K562 (cell line): ENCODE data around the gene COX14. TPM values are rescaled to one million over a fixed set of nuclear protein-coding genes. Genes with fewer than 3 reads are reported as not detected.
A peak's percentile ranks its signal among the peaks of the same experiment; 100 is the strongest.

ENCODE experiments used
- ATAC-seq: fragments of 200-7000 bp; cut with Tn5 transposase; 3 replicates; pipeline ENCODE4 v1.9.1; 2020; ENCODE audit warnings: moderate library complexity
- BruUV-seq: library from RNA; stranded (reverse); fragments of 400-500 nt; replicated peaks from 2 replicates; lab custom pipeline; 2021; lab: Mats Ljungman, UMichigan
- CTCF ChIA-PET: fragments of 300-600 bp; formaldehyde crosslinking; extraction: SDS; loops from one replicate; lab custom pipeline; 2021; ENCODE audit warnings: low intra/inter-chr PET ratio; lab: Yijun Ruan, JAX
- POLR2A ChIA-PET: fragments of 300-600, 350-650 bp; sonication (Branson Sonifier 250); formaldehyde crosslinking; extraction: SDS; loops from one replicate; lab custom pipeline; 2021; ENCODE audit warnings: antibody characterized with exemption, inconsistent platforms; lab: Yijun Ruan, JAX
- DNase-seq, 4 experiments: peaks; one replicate each; pipeline versions ENCODE4 v3.0.0 to v3.0.0-alpha.2; 2011 to 2018; ENCODE audit warnings: low spot score in 3 of 4, mixed read lengths in 3 of 4; ENCODE audit errors: extremely low read depth in 1 of 4
- FAIRE-seq: peaks from 2 replicates; lab custom pipeline; 2011; peaks lifted over from hg19 to GRCh38; lab: Jason Lieb, UNC
- H2AFZ ChIP-seq: 2 replicates; pipeline ENCODE4 v1.6.0; 2011; ENCODE audit warnings: low read depth, low read length, control low read depth, inconsistent platforms
- H3K27ac ChIP-seq: fragments of 200-600 bp; 3 replicates; pipeline ENCODE4 v1.8.0; 2011; ENCODE audit warnings: low read depth, mild to moderate bottlenecking, control low read depth, inconsistent platforms, low read length, moderate library complexity, mixed read lengths; ENCODE audit errors: extremely low read depth
- H3K27me3 ChIP-seq, 2 experiments: fragments of 300-600 bp in 1 of 2; 2 replicates in 1 of 2; 3 replicates in 1 of 2; pipeline versions ENCODE4 v1.6.0 to v1.8.0; 2011; ENCODE audit warnings: inconsistent platforms in 2 of 2, low read length in 2 of 2, mild to moderate bottlenecking in 1 of 2, mixed read lengths in 1 of 2, moderate library complexity in 1 of 2; ENCODE audit not compliant: control insufficient read depth in 2 of 2, insufficient read depth in 2 of 2
- H3K36me3 ChIP-seq: fragments of 300-600 bp; 3 replicates; pipeline ENCODE4 v1.8.0; 2011; ENCODE audit warnings: mild to moderate bottlenecking, low read length, inconsistent platforms; ENCODE audit not compliant: control insufficient read depth, insufficient read depth
- H3K4me1 ChIP-seq, 2 experiments: fragments of 200-600 bp in 1 of 2; replicated peaks in 1 of 2; 2 replicates in 1 of 2; 3 replicates in 1 of 2; pipeline versions ENCODE4 v1.5.1 to v1.8.0; 2011; ENCODE audit warnings: inconsistent platforms in 2 of 2, low read length in 2 of 2, mild to moderate bottlenecking in 1 of 2, mixed read lengths in 1 of 2, moderate library complexity in 1 of 2; ENCODE audit not compliant: control insufficient read depth in 2 of 2, insufficient read depth in 2 of 2
- H3K4me2 ChIP-seq: 2 replicates; pipeline ENCODE4 v1.6.1; 2011; ENCODE audit warnings: low read length, control low read depth, inconsistent platforms, mixed read lengths; ENCODE audit not compliant: insufficient read depth
- H3K4me3 ChIP-seq: fragments of 200-600 bp; sonication (generic), shearing (Covaris generic); 2 replicates; pipeline ENCODE4 v1.5.1; 2016; ENCODE audit warnings: control low read depth, inconsistent platforms
- H3K79me2 ChIP-seq: fragments of 200-600 bp; 3 replicates; pipeline ENCODE4 v1.8.0; 2011; ENCODE audit warnings: low read length, inconsistent platforms; ENCODE audit not compliant: control insufficient read depth, insufficient read depth
- H3K9ac ChIP-seq, 2 experiments: 2 replicates each; pipeline versions ENCODE4 v1.6.0 to v1.6.1; 2011; ENCODE audit warnings: low read depth in 2 of 2, low read length in 2 of 2, control low read depth in 1 of 2, inconsistent platforms in 1 of 2, mild to moderate bottlenecking in 1 of 2, mixed read lengths in 1 of 2; ENCODE audit not compliant: insufficient read depth in 1 of 2
- H3K9me1 ChIP-seq: one replicate; pipeline ENCODE4 v1.6.0; 2011; ENCODE audit warnings: inconsistent platforms, mild to moderate bottlenecking, low read length, moderate library complexity; ENCODE audit not compliant: control insufficient read depth, insufficient read depth
- H3K9me3 ChIP-seq: replicated peaks from 2 replicates; pipeline ENCODE4 v1.5.1; 2011; ENCODE audit warnings: low read depth, low read length, inconsistent platforms; ENCODE audit not compliant: control insufficient read depth, insufficient read depth
- H4K20me1 ChIP-seq: replicated peaks from 2 replicates; pipeline ENCODE4 v1.6.1; 2011; ENCODE audit warnings: low read length, inconsistent platforms, mixed read lengths; ENCODE audit not compliant: control insufficient read depth, insufficient read depth
- C11orf30 ChIP-seq: fragments of 450-650 bp; IDR thresholded peaks from 2 replicates; pipeline ENCODE4 v1.6.1; 2016; ENCODE audit warnings: low read depth, mild to moderate bottlenecking
- EGR1 ChIP-seq: fragments of 450-650 bp; conservative IDR thresholded peaks from 2 replicates; pipeline ENCODE4 v1.6.1; 2017; ENCODE audit warnings: mild to moderate bottlenecking
- ELF1 ChIP-seq: fragments of 200-800 bp; sonication (Bioruptor generic); IDR thresholded peaks from 2 replicates; pipeline ENCODE4 v1.6.1; 2016; ENCODE audit warnings: missing genetic modification characterization, missing compliant biosample characterization
- EP400 ChIP-seq: fragments of 450-650 bp; IDR thresholded peaks from 2 replicates; pipeline ENCODE4 v1.6.1; 2017; ENCODE audit warnings: antibody characterized with exemption, mild to moderate bottlenecking, moderate library complexity
- NFRKB ChIP-seq: fragments of 450-650 bp; IDR thresholded peaks from 2 replicates; pipeline ENCODE4 v1.6.1; 2016; ENCODE audit warnings: low read depth
- SMARCA4 ChIP-seq: fragments of 450-650 bp; IDR thresholded peaks from 2 replicates; pipeline ENCODE4 v1.6.1; 2016
- SUPT5H ChIP-seq: fragments of 450-650 bp; IDR thresholded peaks from 2 replicates; pipeline ENCODE4 v1.6.1; 2016
- TRIM28 ChIP-seq: fragments of 450-650 bp; IDR thresholded peaks from 2 replicates; pipeline ENCODE4 v1.6.1; 2017
- ZNF140 ChIP-seq: fragments of 250-450 bp; sonication (Bioruptor Pico); IDR thresholded peaks from 2 replicates; pipeline ENCODE4 v1.8.0; 2021; ENCODE audit warnings: moderate library complexity, mild to moderate bottlenecking, inconsistent platforms
- WGBS: fragments of 100-300 bp; shearing (Covaris generic); methylation state at CpG from one replicate; pipeline ENCODE4 v1.1.6; 2016; ENCODE audit warnings: low coverage, mixed read lengths; ENCODE audit not compliant: insufficient coverage; ENCODE audit errors: missing lambda C conversion rate; 5-methylcytosine and 5-hydroxymethylcytosine counted together
- in situ Hi-C: fragments of 300-500 bp; cut with MboI; formaldehyde crosslinking; loops from 4 replicates; pipeline ENCODE4 v1.15.0; 2018; ENCODE audit warnings: inconsistent platforms, mixed read lengths
- intact Hi-C: fragments of 100-400 bp; cut with micrococcal nuclease; formaldehyde crosslinking; loops from 2 replicates; pipeline ENCODE4 v1.14.2; 2022
- polyA plus RNA-seq, 8 experiments: library from polyadenylated mRNA; depleted of rRNA in 4 of 8; stranded (reverse) in 5 of 8; unstranded in 3 of 8; fragments of >200 nt; fragmentation: Nextera tagmentation in 2 of 8; fragmentation: Illumina TruSeq in 1 of 8; extraction: Ambion mirVana in 2 of 8; extraction: Trizol in 1 of 8; gene quantifications; 2 replicates each; pipeline versions ENCODE4 v1.2.1 to v1.2.3, GENCODE V29; 2011 to 2014; ENCODE audit warnings: inconsistent platforms in 1 of 8, missing spikeins in 1 of 8
- total RNA-seq, 7 experiments: library from RNA; depleted of rRNA in 6 of 7; stranded (reverse); fragments of >200 nt in 6 of 7; fragmentation: Illumina TruSeq in 2 of 7; extraction: Trizol in 2 of 7; gene quantifications; 2 replicates each; pipeline versions ENCODE4 v1.2.1 to v1.2.3, GENCODE V29; 2011 to 2021; ENCODE audit warnings: low replicate concordance in 1 of 7
- TF ChIP-seq, protein P1 (sequence below), 2 experiments: fragments of 450-650 bp; IDR thresholded peaks; 2 replicates each; pipeline ENCODE4 v1.6.1; 2018; ENCODE audit warnings: mild to moderate bottlenecking in 2 of 2, low read depth in 1 of 2; ENCODE audit not compliant: partially characterized antibody in 2 of 2
- TF ChIP-seq, protein P2 (sequence below): fragments of 450-650 bp; IDR thresholded peaks from 2 replicates; pipeline ENCODE4 v1.6.1; 2016; ENCODE audit warnings: borderline replicate concordance

COX14 gene
- total and polyA plus RNA-seq, 9 of the 15 experiments (the other 6 are each of a cell fraction or from before 2014, with no cell fraction given): 44.4 to 269 (median 53.4) TPM

DNA sequence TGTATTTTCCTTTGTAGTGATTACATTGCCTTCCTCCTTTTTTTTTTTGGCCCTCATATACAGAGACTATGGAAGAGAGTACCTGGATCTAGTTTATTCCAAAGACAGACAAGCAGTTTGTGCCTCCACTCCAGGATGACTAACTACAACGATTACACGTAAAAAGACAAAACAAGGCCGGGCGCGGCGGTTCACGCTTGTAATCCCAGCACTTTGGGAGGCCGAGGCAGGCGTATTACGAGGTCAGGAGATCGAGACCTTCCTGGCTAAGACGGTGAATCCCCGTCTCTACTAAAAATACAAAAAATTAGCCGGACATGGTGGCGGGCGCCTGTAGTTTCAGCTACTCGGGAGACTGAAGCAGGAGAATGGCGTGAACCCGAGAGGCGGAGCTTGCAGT is 52.9 kb downstream of the COX14 start (continued):
- TF ChIP-seq ZNF140 (CRISPR knock-in tag): no peak
- TF ChIP-seq, protein P1, sequence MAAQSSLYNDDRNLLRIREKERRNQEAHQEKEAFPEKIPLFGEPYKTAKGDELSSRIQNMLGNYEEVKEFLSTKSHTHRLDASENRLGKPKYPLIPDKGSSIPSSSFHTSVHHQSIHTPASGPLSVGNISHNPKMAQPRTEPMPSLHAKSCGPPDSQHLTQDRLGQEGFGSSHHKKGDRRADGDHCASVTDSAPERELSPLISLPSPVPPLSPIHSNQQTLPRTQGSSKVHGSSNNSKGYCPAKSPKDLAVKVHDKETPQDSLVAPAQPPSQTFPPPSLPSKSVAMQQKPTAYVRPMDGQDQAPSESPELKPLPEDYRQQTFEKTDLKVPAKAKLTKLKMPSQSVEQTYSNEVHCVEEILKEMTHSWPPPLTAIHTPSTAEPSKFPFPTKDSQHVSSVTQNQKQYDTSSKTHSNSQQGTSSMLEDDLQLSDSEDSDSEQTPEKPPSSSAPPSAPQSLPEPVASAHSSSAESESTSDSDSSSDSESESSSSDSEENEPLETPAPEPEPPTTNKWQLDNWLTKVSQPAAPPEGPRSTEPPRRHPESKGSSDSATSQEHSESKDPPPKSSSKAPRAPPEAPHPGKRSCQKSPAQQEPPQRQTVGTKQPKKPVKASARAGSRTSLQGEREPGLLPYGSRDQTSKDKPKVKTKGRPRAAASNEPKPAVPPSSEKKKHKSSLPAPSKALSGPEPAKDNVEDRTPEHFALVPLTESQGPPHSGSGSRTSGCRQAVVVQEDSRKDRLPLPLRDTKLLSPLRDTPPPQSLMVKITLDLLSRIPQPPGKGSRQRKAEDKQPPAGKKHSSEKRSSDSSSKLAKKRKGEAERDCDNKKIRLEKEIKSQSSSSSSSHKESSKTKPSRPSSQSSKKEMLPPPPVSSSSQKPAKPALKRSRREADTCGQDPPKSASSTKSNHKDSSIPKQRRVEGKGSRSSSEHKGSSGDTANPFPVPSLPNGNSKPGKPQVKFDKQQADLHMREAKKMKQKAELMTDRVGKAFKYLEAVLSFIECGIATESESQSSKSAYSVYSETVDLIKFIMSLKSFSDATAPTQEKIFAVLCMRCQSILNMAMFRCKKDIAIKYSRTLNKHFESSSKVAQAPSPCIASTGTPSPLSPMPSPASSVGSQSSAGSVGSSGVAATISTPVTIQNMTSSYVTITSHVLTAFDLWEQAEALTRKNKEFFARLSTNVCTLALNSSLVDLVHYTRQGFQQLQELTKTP (IDR thresholded peaks at IDR 0.05; ENCODE audit: low read depth in 1 of 2, partially characterized antibody in 2 of 2): no peak
- TF ChIP-seq C11orf30: no peak
- TF ChIP-seq, all 486 proteins: peak for 0

DNA sequence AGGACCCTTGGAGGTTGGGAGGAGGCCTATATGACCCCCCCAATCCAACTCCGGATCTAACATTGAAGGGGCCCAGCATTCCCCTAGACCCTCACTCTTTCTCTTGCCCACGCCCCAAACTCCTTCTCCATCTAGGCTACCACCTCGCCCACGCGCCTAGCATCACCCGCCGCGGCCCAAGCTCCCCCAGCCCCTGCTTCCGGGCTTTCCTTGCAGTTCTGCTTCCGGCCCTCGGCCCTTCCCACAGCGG is 54.7 kb downstream of the COX14 start:
- intact Hi-C loops: no loop called here
- 0% methylated on average over 9 of the region's 12 CpGs for WGBS
- 0 out of 2 replicates have a peak, but pooled peaks have one; percentile 0 for TF ChIP-seq EP400
- TF ChIP-seq, protein P2, sequence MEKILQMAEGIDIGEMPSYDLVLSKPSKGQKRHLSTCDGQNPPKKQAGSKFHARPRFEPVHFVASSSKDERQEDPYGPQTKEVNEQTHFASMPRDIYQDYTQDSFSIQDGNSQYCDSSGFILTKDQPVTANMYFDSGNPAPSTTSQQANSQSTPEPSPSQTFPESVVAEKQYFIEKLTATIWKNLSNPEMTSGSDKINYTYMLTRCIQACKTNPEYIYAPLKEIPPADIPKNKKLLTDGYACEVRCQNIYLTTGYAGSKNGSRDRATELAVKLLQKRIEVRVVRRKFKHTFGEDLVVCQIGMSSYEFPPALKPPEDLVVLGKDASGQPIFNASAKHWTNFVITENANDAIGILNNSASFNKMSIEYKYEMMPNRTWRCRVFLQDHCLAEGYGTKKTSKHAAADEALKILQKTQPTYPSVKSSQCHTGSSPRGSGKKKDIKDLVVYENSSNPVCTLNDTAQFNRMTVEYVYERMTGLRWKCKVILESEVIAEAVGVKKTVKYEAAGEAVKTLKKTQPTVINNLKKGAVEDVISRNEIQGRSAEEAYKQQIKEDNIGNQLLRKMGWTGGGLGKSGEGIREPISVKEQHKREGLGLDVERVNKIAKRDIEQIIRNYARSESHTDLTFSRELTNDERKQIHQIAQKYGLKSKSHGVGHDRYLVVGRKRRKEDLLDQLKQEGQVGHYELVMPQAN: 0 out of 2 replicates have a peak, but pooled peaks have one; percentile 44
- TF ChIP-seq SUPT5H: 0 out of 2 replicates have a peak, but pooled peaks have one; percentile 18
- TF ChIP-seq ELF1: peak; percentile 69; the same call in 1 of the 2 replicates
- 0 out of 2 replicates have a peak, but pooled peaks have one; percentile 30 for TF ChIP-seq NFRKB
- no peak for TF ChIP-seq TRIM28
- 0 out of 2 replicates have a peak, but pooled peaks have one; percentile 10 for TF ChIP-seq SMARCA4
- TF ChIP-seq EGR1: peak; percentile 92

More for the DNA sequence above, 54.7 kb downstream of the COX14 start:
- Histone ChIP-seq H3K79me2 (peaks cover 28% of the 10 kb centered on the region), H2AFZ (peak overlapping the region; percentile 87), H3K9ac (peak overlapping the region; percentile 82 to 99), H3K9me1 (no peaks in the 10 kb centered on the region), H4K20me1 (no peaks in the 10 kb centered on the region), H3K4me1 (peaks cover 3 to 28% of the 10 kb centered on the region in 2 experiments; a peak in 4 of 5 replicates), H3K4me2 (peak overlapping the region; percentile 98), H3K27me3 (no peaks in the 10 kb centered on the region), H3K27ac (peak overlapping the region; percentile 84), H3K4me3 (peak overlapping the region; percentile 97), H3K9me3 (no peaks in the 10 kb centered on the region), H3K36me3 (peaks cover 6% of the 10 kb centered on the region; the same call in 1 of the 3 replicates)
- POLR2A ChIA-PET: interaction anchor here (0.9 to 1.9 kb wide), 6 partner anchors 12 to 57 kb away, joined by 3 to 9 read pairs (median 4); no protein-coding TSS in a partner anchor
- in situ Hi-C loops: loop anchor here (5.0 kb wide), 1 partner anchor 199 kb away; no protein-coding TSS in a partner anchor
- BruUV-seq: TSS peak; percentile 47
- peak; percentile 32 for ATAC-seq
- CTCF ChIA-PET: interaction anchor here (1.0 kb wide), 1 partner anchor 9 kb away, joined by 4 read pairs; no protein-coding TSS in a partner anchor
- peak; percentile 43 to 76 (median 64) for DNase-seq
- no peak for FAIRE-seq
